Measurements from ENCODE around the gene EPHA8. TPM values are rescaled to one million over a fixed set of nuclear protein-coding genes. Genes with fewer than 3 reads are reported as not detected.

The EPHA8 gene
- total and polyA plus RNA-seq, 2 of the 4 experiments (the other 2 are of a cell fraction), result not detected

DNA sequence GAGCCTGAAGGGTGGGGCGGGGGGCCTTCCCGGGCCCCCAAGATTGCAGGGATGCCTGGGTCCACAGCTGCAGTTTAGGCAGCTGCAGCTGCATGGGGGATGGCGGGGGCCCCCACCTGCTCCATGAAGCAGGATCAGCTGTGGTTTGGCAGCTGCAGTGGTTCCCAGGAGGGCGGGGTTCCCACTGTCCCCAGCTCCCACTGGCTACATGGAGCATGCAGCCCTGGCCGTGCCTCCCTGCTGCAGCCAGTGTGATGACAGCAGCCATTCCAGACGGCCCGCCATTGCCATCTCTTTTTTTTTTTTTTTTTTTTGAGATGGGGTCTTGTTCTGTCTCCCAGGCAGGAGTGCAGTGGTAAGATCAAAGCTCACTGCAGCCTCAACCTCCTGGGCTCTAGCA lies 72.1 kb downstream of the EPHA8 start:
- dilution Hi-C loops (cut with HindIII; ENCODE audit: low sequenced_read_pairs, unreplicated experiment) (no loop called here), intact Hi-C loops (cut with micrococcal nuclease) (no loop called here), in situ Hi-C loops (cut with MboI; ENCODE audit: low sequenced_read_pairs) (no loop called here)
- H3K56ac ChIP-seq (ENCODE audit: extremely low read depth, insufficient read depth, low read length), result no peak overlapping the region
- no peak overlapping the region for H3K4ac ChIP-seq (ENCODE audit: low read depth, low read length)
- no TSS peak for BruUV-seq (replicated peaks)
- peaks cover 3% of the 10 kb centered on the region; the same call in 1 of the 2 replicates for H3K9me3 ChIP-seq (ENCODE audit: control insufficient read depth, insufficient read depth, low read length)
- no peak overlapping the region for H2AK9ac ChIP-seq (replicated peaks; ENCODE audit: low read depth, low read length, poor library complexity)
- H3K4me2 ChIP-seq (ENCODE audit: low read depth, low read length), result no peak overlapping the region
- CTCF ChIA-PET, result no interaction called here
- no peak overlapping the region for H3K9ac ChIP-seq (ENCODE audit: low read depth, low read length)
- no peak overlapping the region for H2BK120ac ChIP-seq (ENCODE audit: low read depth, low read length)
- no peak overlapping the region for H3K23ac ChIP-seq (ENCODE audit: low read depth, low read length)
- no peaks in the 10 kb centered on the region for H3K79me1 ChIP-seq (ENCODE audit: low read depth in 1 of 2, low read length in 2 of 2)
- H2AK5ac ChIP-seq (ENCODE audit: low read depth, low read length), result no peak overlapping the region
- H3K14ac ChIP-seq (replicated peaks; ENCODE audit: low read depth, low read length), result no peak overlapping the region
- POLR2A ChIA-PET (ENCODE audit: unreplicated experiment), result no interaction called here
- H3K4me1 ChIP-seq (ENCODE audit: control insufficient read depth, insufficient read depth, low read length), result no peaks in the 10 kb centered on the region; the same call in 1 of the 2 replicates
- WGBS, 2 experiments (ENCODE audit: extremely low coverage in 2 of 2, insufficient read length in 1 of 2), result 40% methylated on average over 1 of the region's 7 CpGs; no CpG with 5 or more reads in 1 of the 2 experiments
- no peak overlapping the region for H2BK5ac ChIP-seq (ENCODE audit: low read depth, low read length, poor library complexity, severe bottlenecking)
- no peak overlapping the region for H3K4me3 ChIP-seq (ENCODE audit: insufficient read depth, low read depth, low read length)
- no peak overlapping the region for H2BK20ac ChIP-seq (ENCODE audit: low read depth, low read length)
- H3K9me1 ChIP-seq (ENCODE audit: insufficient read depth, low read length), result no peaks in the 10 kb centered on the region
- no peak overlapping the region for H4K5ac ChIP-seq (ENCODE audit: low read depth, low read length)
- H2AFZ ChIP-seq (replicated peaks; ENCODE audit: low read length, poor library complexity), result no peak overlapping the region
- no peaks in the 10 kb centered on the region for H3K36me3 ChIP-seq (ENCODE audit: control insufficient read depth, insufficient read depth, low read length)
- H4K20me1 ChIP-seq (ENCODE audit: insufficient read depth, low read length), result no peaks in the 10 kb centered on the region
- no peak for ATAC-seq (ENCODE audit: low read depth)
- no peak overlapping the region for H3K27ac ChIP-seq (ENCODE audit: insufficient read depth, low read length)
- no peak overlapping the region for H4K8ac ChIP-seq (ENCODE audit: low read depth in 2 of 2, low read length in 2 of 2)
- no peak overlapping the region for H3K18ac ChIP-seq (ENCODE audit: low read depth, low read length)
- no peak overlapping the region for H2BK15ac ChIP-seq (ENCODE audit: low read depth, low read length)
- DNase-seq, result no peak
- TF ChIP-seq RCOR1 (IDR thresholded peaks at IDR 0.05; ENCODE audit: insufficient replicate concordance, low read length) (no peak), FOS (IDR thresholded peaks at IDR 0.05; ENCODE audit: low read depth, low read length) (no peak), POLR2A (IDR thresholded peaks at IDR 0.05; ENCODE audit: low read depth, low read length) (no peak), SMC3 (IDR thresholded peaks at IDR 0.05; ENCODE audit: low read depth, low read length) (no peak), CEBPB (IDR thresholded peaks at IDR 0.05; ENCODE audit: low read depth, low read length) (no peak), MXI1 (IDR thresholded peaks at IDR 0.05; ENCODE audit: borderline replicate concordance, low read depth, low read length) (no peak), NFE2L2 (IDR thresholded peaks at IDR 0.05; ENCODE audit: low read depth, low read length) (no peak), RAD21 (IDR thresholded peaks at IDR 0.05; ENCODE audit: low read length) (no peak), MAZ (IDR thresholded peaks at IDR 0.05; ENCODE audit: borderline replicate concordance, low read depth, low read length) (no peak), MAFK (IDR thresholded peaks at IDR 0.05; ENCODE audit: low read depth, low read length) (no peak), RFX5 (IDR thresholded peaks at IDR 0.05; ENCODE audit: low read depth, low read length) (no peak), CHD1 (IDR thresholded peaks at IDR 0.05; ENCODE audit: low read depth, low read length) (no peak)
- TF ChIP-seq, protein P1, sequence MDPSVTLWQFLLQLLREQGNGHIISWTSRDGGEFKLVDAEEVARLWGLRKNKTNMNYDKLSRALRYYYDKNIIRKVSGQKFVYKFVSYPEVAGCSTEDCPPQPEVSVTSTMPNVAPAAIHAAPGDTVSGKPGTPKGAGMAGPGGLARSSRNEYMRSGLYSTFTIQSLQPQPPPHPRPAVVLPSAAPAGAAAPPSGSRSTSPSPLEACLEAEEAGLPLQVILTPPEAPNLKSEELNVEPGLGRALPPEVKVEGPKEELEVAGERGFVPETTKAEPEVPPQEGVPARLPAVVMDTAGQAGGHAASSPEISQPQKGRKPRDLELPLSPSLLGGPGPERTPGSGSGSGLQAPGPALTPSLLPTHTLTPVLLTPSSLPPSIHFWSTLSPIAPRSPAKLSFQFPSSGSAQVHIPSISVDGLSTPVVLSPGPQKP (IDR thresholded peaks at IDR 0.05; ENCODE audit: borderline replicate concordance, low read depth, low read length), result no peak
- no peak overlapping the region for H4K91ac ChIP-seq (ENCODE audit: insufficient read depth, low read depth, low read length)
- H3K27me3 ChIP-seq (ENCODE audit: control insufficient read depth, insufficient read depth, low read length), result peaks cover 55% of the 10 kb centered on the region
